ENCODE measurements around the gene MRPL36.
"Not testable (repeated sequence)": the region's sequence is repeated elsewhere in the genome, so short reads cannot be mapped to it uniquely, and the experiment has no call there.

Gene MRPL36

DNA sequence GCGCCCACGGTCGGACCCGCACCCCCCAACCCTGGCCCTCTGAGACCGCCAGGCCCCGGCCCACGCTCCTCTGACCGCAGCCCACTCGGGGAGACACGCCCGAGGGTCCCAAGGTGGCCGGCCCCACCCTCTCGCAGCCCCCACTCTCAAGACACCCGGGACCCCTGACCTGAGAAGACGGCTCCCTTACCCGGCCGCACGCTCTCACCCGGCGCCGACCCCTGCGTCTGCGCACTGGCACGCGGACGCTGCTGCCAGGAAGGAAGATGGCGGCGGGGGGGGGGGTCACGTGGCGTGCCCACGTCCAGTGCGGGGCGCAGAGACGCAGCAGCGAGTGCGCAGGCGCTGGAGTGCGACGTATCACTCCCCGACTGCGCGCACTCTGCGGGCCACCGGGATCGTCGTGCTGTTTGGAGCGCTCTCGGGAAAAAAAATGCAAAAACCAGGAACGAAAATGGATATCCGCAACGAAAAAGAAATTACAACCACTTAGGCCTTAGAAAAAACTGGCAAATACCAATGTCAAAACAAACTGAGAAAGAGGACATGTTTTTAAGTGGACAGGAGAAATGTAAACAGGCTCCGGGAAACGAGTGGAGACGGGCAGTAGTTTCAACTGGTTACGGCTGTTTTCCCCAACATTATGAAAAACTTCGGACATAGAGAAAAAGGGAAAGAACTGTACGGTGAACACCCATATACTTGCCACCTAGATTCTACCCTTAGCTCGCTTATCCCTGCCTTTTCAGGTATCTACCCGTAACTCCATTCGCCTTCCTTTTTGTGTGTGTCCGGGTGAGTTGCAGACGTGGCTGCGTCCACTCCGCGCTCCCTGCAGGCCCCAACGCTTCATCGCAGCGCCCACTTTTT is at the start of gene MRPL36:
TSS of gene MRPL36 (minus strand) at position 236 of the 870 bp plus-strand sequence. CDS start 902 bp downstream, outside the sequence.
- DNase-seq = peak; percentile 89

DNA sequence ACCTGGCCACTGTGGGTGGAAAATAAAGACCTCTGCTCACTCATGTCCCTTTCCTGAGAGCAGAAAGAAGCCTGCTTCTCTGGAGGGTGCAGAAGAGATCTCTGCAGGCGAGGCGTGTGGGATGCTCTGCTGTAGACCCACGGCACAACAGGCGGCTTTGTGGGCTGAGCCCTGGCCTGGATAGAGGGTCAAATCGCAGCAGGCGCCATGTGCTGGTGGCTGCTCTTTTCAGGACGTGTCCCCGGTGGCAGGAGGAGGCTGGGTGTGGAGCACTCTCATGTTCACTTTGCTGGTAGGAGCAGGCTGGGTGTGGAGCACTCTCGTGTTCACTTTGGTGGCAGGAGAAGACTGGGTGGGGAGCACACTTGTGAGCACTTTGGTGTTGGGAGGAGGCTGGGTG is 48.0 kb upstream of the MRPL36 start:
- no peak for DNase-seq

DNA sequence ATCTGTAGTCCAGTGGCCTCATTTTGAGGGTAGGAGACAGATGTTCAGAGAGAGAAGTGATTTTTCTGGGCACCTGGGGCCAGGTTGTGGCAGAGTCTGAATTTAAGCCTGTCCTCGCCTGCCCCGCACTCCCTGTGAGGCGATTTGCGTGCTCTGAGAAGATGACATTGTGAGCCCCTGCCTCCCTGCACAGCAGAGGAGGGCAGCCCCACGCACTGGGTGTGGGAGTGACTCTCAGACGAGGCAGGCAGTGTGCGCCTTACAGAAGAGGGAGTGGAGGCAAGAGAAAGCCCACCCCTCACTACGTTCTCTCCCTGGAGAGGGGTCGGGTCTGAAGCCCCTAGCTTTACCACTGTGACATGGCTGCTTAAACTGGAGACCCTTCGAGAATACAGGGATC is 47.4 kb upstream of the MRPL36 start:
- DNase-seq = no peak

DNA sequence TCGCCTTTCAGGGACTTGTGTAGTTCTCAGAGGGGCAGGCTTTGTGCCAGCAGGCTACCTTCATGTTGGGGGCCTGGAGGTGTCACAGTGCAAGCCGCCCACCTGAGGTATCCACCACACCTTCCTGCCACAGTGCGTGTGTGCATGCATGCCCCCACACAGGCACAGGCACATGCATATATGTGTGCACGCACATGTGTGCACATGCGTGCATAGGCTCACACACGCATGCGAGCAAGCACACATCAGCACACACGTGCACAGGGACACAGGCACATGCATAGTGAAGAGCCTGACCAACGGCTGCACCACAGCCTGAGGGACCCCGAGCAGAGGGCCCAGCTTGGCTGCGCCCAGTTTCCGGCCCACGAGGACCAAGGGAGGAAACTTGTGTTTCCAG is 46.9 kb upstream of the MRPL36 start:
- DNase-seq = no peak

DNA sequence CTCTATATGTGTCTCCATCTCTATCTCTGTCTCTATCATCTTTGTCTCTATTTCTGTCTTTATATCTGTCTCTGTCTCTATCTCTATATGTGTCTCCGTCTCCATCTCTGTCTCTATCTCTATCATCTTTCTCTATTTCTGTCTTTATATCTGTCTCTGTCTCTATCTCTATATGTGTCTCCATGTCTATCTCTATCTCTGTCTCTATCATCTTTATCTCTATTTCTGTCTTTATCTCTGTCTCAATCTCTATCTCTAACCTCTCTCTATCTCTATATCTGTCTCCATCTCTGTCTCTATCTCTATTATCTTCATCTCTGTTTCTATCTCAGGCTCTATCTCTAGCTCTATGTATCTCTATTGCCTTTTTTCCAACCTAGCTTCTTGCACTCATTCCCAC is 46.1 kb upstream of the MRPL36 start:
- DNase-seq = no peak

DNA sequence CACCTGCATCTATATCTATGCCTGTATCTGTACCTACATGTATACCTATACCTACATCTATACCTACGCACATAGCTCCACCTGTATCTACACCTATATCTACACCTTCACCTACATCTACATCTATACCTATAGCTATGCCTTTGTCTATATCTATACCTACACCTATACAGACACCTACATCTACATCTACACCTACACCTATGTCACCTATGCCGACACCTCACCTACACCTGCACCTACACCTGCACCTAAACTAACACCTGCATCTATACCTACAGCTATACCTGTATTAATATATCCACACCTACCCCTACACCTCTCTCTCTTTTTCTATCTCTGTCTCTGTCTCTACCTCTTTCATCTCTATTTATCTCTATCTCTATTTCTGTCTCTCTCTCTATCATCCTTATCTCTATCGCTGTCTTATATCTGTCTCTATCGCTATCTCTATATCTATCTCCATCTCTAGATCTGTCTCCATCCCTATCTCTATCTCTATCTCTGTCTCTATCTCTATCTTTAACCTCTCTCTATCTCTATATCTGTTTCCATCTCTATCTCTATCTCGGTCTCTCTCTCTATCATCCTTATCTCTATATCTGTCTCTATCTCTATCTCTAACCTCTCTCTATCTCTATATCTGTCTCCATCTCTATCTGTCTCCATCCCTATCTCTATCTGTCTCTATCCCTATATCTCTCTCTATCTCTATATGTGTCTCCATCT is 45.2 kb upstream of the MRPL36 start:
- DNase-seq = no peak

DNA sequence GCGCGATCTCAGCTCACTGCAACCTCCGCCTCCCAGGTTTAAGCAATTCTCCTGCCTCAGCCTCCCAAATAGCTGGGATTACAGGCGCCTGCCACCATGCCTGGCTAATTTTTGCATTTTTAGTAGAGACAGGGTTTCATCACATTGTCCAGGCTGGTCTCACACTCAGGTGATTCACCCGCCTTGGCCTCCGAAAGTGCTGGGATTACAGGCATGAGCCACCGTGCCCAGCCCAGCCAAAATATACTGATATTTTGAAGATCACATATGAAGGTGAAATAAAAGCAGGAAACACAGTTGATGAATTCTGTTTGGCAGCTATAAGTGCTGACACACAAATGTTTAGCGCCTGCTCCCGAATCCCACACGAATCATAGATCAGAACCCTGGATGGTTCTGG is 44.1 kb upstream of the MRPL36 start:
- not testable (repeated sequence) for DNase-seq

DNA sequence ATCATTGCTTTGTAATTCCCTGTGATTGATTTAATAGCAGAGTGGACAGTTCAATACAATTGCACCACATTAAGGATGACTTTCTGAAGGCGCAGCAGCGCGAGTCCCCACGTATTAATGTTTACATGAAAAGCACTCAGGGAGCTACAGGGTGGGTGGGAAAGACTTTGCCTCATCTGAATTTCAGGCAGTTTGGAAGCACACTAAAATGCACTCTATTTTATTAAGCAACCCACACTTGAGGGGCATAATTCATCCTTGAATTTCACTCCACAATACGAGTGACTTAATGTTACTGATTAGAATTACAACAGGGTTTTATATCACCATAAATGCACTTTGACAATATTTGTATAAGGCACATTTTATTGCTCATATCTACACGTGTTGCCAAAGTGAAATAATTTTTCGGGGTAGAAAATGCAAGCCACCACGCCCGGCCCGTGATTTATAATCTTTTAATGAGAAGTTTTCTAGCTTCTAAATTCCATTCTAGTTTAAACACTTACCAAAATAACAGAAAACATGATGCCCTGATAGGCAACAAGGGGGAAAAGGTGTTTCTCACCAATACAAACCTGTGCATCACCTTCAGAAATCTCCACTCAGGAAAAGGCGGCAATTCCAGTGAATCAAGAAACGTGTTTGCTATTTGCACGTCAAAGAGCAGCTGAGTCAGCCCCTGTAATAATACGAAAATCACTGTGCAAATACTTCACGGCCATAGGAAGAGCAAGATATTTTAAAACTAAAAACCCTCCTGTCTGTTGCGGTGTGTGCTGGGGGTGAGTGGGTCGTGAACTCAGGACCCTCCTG is 42.6 kb upstream of the MRPL36 start:
- DNase-seq = no peak

DNA sequence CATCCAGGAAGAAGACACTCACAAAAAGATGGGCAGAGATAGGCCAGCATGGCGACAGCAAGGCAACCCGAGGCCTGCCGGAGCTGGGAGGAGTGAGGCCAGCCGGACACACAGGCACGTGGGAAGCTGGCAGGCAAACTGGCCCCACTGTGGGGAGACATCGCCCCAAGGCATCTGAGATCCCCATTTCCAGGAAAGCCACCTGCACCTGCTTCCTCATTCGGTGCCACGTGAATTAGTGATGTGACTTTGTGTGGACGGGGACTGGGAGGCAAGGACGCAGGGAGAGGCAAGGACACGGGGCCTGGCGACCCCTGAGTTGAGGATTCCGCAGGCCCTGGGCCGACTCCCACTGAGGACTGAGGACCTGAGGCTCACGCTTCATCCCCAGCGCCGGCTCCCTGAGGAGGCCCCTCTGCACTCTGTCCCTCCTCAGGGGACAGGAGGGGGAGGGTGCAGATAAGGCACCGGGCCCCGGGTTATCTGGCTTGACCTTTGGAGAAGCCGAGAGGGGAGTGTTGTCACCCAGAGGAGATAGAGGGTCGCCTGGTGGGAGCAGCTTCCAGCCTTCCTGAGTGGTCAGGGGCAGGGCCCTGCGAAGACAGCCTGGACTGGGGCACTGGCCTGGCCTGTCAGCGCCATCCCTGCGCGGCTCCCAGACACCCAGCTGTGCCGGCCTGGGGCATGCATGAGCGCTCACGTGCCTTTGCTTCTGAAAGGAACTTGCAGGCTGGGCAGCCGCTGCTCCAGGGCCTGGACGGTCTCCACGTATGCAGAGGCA is 41.3 kb upstream of the MRPL36 start:
- no peak for DNase-seq

DNA sequence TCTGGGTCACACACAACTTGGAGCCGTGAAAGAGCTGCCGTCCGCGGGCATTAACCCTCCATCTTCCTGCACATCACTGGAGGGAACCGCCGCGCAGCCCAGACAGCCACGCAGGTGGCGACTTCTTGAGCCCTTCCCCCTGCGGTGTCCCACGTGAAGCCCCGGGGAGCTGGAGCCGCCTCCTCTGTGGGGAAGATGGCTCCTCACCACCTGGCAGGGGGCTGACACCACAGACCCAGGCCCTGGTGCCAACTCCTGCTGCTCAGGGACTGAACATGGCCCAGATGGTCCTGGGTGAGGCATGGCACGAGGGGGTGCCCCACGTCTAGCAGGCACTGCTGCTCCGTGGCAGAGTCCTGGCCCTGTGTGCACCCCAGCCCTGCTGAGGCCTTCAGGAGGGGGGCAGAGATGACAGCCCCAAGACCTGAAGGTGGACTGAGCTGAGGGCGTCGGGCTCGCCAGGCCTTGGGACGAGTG is 40.5 kb upstream of the MRPL36 start:
- no peak for DNase-seq

DNA sequence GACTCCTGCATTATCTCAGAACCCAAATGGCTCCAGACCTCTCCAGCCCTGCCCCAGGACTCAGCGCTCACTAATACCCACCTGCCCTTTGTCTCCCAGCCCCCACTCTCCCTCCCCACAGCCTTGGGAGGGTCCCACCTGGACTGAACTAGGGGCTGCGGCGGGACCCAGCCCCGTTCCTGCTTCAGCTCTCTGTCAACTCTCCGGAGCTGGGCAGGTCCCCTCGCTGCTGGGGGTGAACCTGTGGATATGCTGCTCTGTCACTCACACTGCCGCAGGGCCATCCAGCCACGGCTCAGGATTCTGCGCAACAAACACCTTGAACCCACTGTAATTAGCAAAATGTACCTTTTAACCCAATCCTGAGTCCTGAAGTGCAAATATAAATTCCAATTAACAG is 38.4 kb upstream of the MRPL36 start:
- DNase-seq = no peak

DNA sequence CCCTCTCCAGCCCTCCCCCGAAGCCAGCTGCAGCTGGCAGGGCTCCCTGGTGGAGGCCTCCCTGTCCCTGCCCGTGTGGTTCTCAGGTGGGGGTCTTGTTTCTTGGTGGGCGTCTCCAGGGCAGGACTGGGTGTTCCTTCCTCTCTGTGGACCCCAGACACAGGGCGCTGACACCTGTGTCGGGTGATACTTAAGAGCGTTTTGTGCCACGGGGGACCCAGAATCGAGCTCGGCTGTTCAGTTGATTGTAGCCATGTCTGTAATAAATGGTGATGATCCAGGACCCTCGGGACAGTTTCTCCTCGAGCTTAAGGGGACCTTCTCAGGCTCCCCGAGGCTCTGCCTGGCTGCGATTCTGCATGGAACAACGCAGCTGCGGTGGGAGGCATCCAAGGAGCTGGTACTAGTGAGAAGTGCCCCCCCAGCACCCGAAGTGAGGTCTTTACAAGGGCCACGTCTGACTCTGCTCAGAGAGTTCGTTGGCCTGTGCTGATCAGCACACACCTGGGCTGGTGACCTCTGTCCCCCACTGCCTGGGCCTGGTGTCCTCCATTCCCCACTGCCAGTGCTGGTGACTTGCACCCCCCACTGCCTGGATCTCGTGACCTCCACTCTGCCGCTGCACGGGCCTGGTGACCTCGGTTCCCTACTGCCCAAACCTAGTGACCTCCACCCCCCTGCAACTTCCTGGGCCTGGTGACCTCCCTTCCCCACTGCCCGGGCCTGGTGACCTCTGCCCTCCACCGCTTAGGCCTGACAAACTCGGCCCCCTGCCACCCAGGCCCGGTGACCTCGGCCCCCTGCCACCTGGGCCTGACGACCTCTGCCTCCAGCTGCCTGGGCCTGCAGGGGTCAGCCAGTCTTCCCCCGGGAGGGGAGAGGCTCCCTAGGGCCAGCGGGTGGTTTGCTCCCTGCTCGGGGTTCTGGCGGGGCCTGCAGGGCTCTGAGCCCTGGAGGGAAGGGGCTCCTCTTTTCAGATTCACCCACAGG is 37.5 kb upstream of the MRPL36 start:
- DNase-seq = no peak

DNA sequence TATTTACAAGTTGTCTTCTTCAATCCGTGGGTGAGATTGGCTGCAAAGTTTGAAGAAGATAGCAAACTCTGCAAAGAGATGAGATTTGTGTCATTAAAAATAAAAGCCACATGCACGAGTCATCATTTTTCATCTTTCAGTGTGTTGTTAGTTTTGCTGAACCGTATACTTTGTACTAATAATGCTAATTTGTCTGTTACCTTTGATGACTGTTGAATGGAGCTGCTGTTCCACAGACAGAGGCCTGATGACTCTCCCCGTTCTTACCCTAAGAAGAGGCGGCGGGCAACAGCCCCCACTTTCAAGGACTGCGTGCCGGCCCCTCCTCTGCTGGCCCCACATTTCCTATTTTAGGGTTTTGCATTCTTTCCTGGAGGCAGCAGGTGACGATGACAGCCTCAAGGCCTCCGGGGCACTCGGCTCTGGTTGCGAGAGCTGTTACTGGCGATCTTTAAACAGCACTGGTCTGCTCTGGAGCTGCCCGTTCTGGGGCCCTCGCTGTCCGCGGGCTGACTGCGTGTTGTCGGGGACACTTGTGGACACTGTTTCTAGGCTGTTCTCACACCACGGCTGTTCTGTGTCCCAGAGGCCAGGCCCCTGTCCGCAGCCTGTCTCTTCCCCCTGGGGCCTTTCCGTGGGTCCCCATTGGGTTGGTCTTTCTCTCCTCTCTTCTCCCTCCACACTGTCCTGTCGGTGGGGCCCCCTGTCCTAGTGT is 36.7 kb upstream of the MRPL36 start:
- no peak for DNase-seq

DNA sequence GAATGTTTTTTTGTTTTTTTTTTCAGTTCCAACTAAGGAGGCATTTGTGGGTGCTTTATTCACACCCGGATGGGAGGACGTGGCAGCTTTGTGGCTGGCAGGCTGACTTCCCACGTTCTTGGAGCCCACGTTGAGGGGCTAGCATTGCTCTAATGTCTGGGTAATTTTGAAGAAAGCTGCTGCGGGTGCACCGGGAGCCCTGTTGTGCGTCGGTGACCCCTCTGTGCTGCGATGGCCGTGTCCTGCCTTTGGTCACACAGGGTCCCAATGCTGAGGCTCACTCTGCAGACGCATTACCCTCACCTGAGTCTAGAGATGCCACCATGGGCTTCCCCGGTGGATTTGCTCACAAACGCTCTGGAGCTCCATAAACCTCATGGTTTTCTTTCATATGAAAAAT is 35.8 kb upstream of the MRPL36 start:
- DNase-seq = no peak

DNA sequence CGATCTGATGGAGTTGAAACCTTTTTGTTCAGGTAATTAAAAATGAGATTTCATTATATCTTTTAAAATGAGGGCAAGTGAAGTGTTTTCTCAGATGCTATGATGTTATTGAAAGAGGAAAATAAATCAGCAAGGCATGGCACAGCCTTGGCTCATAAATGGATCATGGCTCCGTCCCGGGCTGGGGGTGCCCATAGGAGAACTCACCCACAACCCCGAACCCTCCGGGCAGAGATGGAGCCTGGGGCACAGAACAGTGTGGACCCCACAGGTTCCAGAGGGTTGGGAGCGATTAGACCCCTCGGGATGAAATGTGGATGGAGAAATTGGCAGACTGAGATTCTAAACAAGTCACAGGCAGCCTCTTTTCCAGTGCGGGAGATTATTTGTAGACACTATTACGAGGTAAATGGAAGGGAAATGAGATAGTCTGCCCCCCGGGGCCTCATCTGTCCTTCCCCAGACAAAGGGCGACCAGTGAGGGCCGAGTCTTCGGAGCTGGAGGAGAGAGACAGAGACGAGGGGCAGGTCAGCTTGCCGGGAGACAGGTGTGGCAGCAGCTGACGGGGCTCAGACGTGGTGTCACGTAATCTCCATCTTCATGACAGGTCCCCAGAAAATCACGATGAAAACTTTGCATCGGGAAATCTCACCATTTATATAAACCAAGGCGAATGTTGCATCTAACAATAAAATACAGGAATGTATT is 35.2 kb upstream of the MRPL36 start:
- no peak for DNase-seq

DNA sequence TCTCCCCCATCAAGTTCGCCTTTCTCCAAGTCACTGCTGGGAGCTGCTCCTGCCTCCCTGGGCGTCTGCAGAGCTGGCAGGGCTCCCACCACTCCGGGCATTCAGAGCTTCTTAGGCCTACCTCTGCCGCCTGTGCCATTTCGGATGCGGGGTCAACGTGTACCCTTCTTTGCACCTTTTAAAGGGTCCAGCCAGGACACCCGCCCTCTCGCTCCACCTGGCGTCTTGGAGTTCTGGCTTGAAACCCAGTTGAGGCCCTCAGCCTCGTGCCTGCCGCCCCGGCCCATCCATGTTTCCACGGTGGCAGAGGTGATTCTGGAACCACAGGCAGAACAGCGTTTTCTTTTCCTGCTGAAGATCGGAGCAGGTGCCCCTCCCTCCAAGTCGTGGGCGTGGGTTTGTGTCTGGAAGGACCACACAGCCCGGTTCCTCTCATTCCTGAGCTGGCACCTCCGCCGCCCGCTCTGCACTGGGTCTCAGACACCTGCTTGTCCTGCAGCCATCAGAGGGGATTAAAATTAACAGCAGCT is 34.5 kb upstream of the MRPL36 start:
- DNase-seq = no peak

DNA sequence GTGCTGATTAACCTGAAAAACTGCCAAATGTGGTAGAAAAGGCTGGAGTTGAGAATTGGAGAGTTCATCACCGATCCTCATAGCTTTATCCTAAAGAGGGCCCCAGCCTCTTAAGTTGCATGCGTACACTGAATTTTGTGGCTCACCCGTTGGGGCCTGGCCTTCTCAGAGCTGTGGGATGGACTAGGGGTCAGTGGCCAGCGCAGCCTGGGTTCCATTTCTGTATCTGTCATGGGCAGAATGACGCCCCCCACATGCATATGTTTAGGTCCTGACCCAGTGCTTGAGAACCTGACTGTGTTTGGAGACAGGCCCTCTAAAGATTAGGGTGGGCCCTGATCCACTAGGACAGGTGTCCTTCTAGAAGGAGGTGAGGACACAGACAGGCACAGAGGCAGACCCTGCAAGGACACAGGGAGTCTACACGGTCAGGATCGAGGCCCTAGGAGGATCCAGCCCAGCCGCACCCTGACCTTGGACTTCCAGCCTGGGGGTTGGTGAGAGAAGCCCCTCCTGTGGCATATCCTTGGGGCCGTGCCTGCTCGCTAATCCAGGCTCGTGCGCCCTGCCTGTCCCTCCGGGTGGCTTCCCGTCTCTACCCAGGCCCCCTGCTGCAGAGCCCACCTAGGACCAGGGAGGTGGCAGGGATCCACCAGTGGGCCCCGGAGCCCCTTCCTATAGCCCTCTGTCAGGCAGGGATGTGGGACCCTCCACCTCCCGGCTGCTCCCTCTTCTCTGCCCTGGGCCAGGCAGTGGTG is 33.8 kb upstream of the MRPL36 start:
- DNase-seq = no peak

DNA sequence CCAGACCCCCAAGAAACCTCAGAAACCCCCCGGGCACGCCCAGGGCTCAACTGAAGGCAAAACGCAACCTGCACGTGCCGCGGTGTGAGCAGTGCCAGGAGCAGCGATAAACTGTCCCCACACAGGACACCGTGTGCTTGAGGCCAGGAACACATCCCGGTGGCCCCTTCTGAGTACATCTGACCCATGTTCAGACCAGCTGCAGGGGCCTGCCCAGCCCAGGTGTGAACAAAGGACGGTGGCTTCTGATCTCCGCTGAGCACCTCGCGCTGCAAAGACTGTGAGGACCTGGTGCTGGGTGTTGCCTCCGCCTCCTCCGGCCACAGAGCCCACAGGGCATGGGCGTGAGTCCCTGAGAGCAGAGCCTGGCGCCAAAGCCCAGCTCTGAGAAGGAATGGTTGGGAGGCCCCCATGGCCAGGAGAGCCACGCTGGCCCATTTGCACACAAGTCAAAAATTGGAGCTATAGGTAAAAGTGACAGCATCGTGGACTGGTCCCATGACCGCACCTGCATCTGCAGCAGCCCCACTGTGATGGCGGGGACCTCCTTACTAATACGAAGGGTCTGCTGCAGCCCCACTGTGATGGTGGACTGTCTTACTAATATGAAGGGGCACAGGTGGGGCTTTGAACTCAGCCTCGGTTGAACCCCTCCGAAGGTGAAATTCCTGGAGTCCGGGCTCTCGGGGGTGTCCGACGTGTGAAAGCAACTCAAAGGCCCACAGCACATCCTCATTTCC is 33.0 kb upstream of the MRPL36 start:
- no peak for DNase-seq

Data from fibroblast of upper back skin (primary cell).